K562 (cell line): ENCODE results near the gene SERGEF. TPM values are rescaled to one million over a fixed set of nuclear protein-coding genes. Genes with fewer than 3 reads are reported as not detected.

Experiments used
- ATAC-seq: fragments of 200-7000 bp; cut with Tn5 transposase; 3 replicates; pipeline ENCODE4 v1.9.1; 2020; ENCODE audit warnings: moderate library complexity
- BruUV-seq: library from RNA; stranded (reverse); fragments of 400-500 nt; replicated peaks from 2 replicates; lab custom pipeline; 2021; lab: Mats Ljungman, UMichigan
- CTCF ChIA-PET: fragments of 300-600 bp; formaldehyde crosslinking; extraction: SDS; loops from one replicate; lab custom pipeline; 2021; ENCODE audit warnings: low intra/inter-chr PET ratio; lab: Yijun Ruan, JAX
- POLR2A ChIA-PET: fragments of 300-600, 350-650 bp; sonication (Branson Sonifier 250); formaldehyde crosslinking; extraction: SDS; loops from one replicate; lab custom pipeline; 2021; ENCODE audit warnings: antibody characterized with exemption, inconsistent platforms; lab: Yijun Ruan, JAX
- DNase-seq, 4 experiments: peaks; one replicate each; pipeline versions ENCODE4 v3.0.0 to v3.0.0-alpha.2; 2011 to 2018; ENCODE audit warnings: low spot score in 3 of 4, mixed read lengths in 3 of 4; ENCODE audit errors: extremely low read depth in 1 of 4
- FAIRE-seq: peaks from 2 replicates; lab custom pipeline; 2011; peaks lifted over from hg19 to GRCh38; lab: Jason Lieb, UNC
- H2AFZ ChIP-seq: 2 replicates; pipeline ENCODE4 v1.6.0; 2011; ENCODE audit warnings: low read depth, low read length, control low read depth, inconsistent platforms
- H3K27ac ChIP-seq: fragments of 200-600 bp; 3 replicates; pipeline ENCODE4 v1.8.0; 2011; ENCODE audit warnings: low read depth, mild to moderate bottlenecking, control low read depth, inconsistent platforms, low read length, moderate library complexity, mixed read lengths; ENCODE audit errors: extremely low read depth
- H3K27me3 ChIP-seq, 2 experiments: fragments of 300-600 bp in 1 of 2; 2 replicates in 1 of 2; 3 replicates in 1 of 2; pipeline versions ENCODE4 v1.6.0 to v1.8.0; 2011; ENCODE audit warnings: inconsistent platforms in 2 of 2, low read length in 2 of 2, mild to moderate bottlenecking in 1 of 2, mixed read lengths in 1 of 2, moderate library complexity in 1 of 2; ENCODE audit not compliant: control insufficient read depth in 2 of 2, insufficient read depth in 2 of 2
- H3K36me3 ChIP-seq: fragments of 300-600 bp; 3 replicates; pipeline ENCODE4 v1.8.0; 2011; ENCODE audit warnings: mild to moderate bottlenecking, low read length, inconsistent platforms; ENCODE audit not compliant: control insufficient read depth, insufficient read depth
- H3K4me1 ChIP-seq, 2 experiments: fragments of 200-600 bp in 1 of 2; replicated peaks in 1 of 2; 2 replicates in 1 of 2; 3 replicates in 1 of 2; pipeline versions ENCODE4 v1.5.1 to v1.8.0; 2011; ENCODE audit warnings: inconsistent platforms in 2 of 2, low read length in 2 of 2, mild to moderate bottlenecking in 1 of 2, mixed read lengths in 1 of 2, moderate library complexity in 1 of 2; ENCODE audit not compliant: control insufficient read depth in 2 of 2, insufficient read depth in 2 of 2
- H3K4me2 ChIP-seq: 2 replicates; pipeline ENCODE4 v1.6.1; 2011; ENCODE audit warnings: low read length, control low read depth, inconsistent platforms, mixed read lengths; ENCODE audit not compliant: insufficient read depth
- H3K4me3 ChIP-seq: fragments of 200-600 bp; sonication (generic), shearing (Covaris generic); 2 replicates; pipeline ENCODE4 v1.5.1; 2016; ENCODE audit warnings: control low read depth, inconsistent platforms
- H3K79me2 ChIP-seq: fragments of 200-600 bp; 3 replicates; pipeline ENCODE4 v1.8.0; 2011; ENCODE audit warnings: low read length, inconsistent platforms; ENCODE audit not compliant: control insufficient read depth, insufficient read depth
- H3K9ac ChIP-seq, 2 experiments: 2 replicates each; pipeline versions ENCODE4 v1.6.0 to v1.6.1; 2011; ENCODE audit warnings: low read depth in 2 of 2, low read length in 2 of 2, control low read depth in 1 of 2, inconsistent platforms in 1 of 2, mild to moderate bottlenecking in 1 of 2, mixed read lengths in 1 of 2; ENCODE audit not compliant: insufficient read depth in 1 of 2
- H3K9me1 ChIP-seq: one replicate; pipeline ENCODE4 v1.6.0; 2011; ENCODE audit warnings: inconsistent platforms, mild to moderate bottlenecking, low read length, moderate library complexity; ENCODE audit not compliant: control insufficient read depth, insufficient read depth
- H3K9me3 ChIP-seq: replicated peaks from 2 replicates; pipeline ENCODE4 v1.5.1; 2011; ENCODE audit warnings: low read depth, low read length, inconsistent platforms; ENCODE audit not compliant: control insufficient read depth, insufficient read depth
- H4K20me1 ChIP-seq: replicated peaks from 2 replicates; pipeline ENCODE4 v1.6.1; 2011; ENCODE audit warnings: low read length, inconsistent platforms, mixed read lengths; ENCODE audit not compliant: control insufficient read depth, insufficient read depth
- CCAR2 ChIP-seq: fragments of 200-400 bp; formaldehyde crosslinking; IDR thresholded peaks from 2 replicates; pipeline ENCODE4 v1.6.1; 2017; ENCODE audit warnings: mild to moderate bottlenecking, low read depth, low read length
- CREM ChIP-seq: IDR thresholded peaks from 2 replicates; pipeline ENCODE4 v1.6.1; 2014; ENCODE audit warnings: antibody characterized with exemption, low read depth
- ETV5 ChIP-seq: sonication (generic); formaldehyde crosslinking; IDR thresholded peaks from 2 replicates; pipeline ENCODE4 v1.4.0; 2020; ENCODE audit warnings: low read depth, mild to moderate bottlenecking, missing genetic modification reagents
- HNRNPK ChIP-seq: fragments of 200-400 bp; formaldehyde crosslinking; IDR thresholded peaks from one replicate; pipeline ENCODE4 v1.6.1; 2018; ENCODE audit warnings: mild to moderate bottlenecking, low read depth, low read length; ENCODE audit not compliant: poor library complexity, severe bottlenecking
- ILF3 ChIP-seq: fragments of 450-650 bp; IDR thresholded peaks from 2 replicates; pipeline ENCODE4 v1.6.1; 2018; ENCODE audit warnings: antibody characterized with exemption, mild to moderate bottlenecking, moderate library complexity, borderline replicate concordance
- NCOA1 ChIP-seq: fragments of 450-650 bp; IDR thresholded peaks from 2 replicates; pipeline ENCODE4 v1.6.1; 2016; ENCODE audit warnings: low read depth
- NFRKB ChIP-seq: fragments of 450-650 bp; IDR thresholded peaks from 2 replicates; pipeline ENCODE4 v1.6.1; 2016; ENCODE audit warnings: low read depth
- PHB ChIP-seq: fragments of 250-450 bp; sonication (Bioruptor Pico); IDR thresholded peaks from 2 replicates; pipeline ENCODE4 v1.5.0; 2021
- PHF21A ChIP-seq: fragments of 450-650 bp; IDR thresholded peaks from 2 replicates; pipeline ENCODE4 v1.6.1; 2017; ENCODE audit warnings: low read depth, borderline replicate concordance
- POLR2AphosphoS2 ChIP-seq: IDR thresholded peaks from 2 replicates; pipeline ENCODE4 v1.6.1; 2012; ENCODE audit warnings: low read length, improper control_type of control experiment
- PPARD ChIP-seq: fragments of 250-450 bp; sonication (Bioruptor Pico); IDR thresholded peaks from 2 replicates; pipeline ENCODE4 v1.8.0; 2022; ENCODE audit warnings: inconsistent platforms, mild to moderate bottlenecking, moderate library complexity
- SETDB1 ChIP-seq: IDR thresholded peaks from one replicate; pipeline ENCODE4 v1.6.1; 2012; ENCODE audit warnings: low read length, control low read depth, inconsistent platforms
- SMAD3 ChIP-seq: fragments of 450-650 bp; formaldehyde crosslinking; conservative IDR thresholded peaks from 2 replicates; pipeline ENCODE4 v1.4.0; 2020; ENCODE audit warnings: mild to moderate bottlenecking
- SMARCB1 ChIP-seq: IDR thresholded peaks from 2 replicates; pipeline ENCODE4 v1.6.1; 2011; ENCODE audit warnings: improper control_type of control experiment, low read depth; ENCODE audit not compliant: insufficient read length
- TAL1 ChIP-seq: fragments of 450-650 bp; IDR thresholded peaks from 2 replicates; pipeline ENCODE4 v1.6.1; 2016; ENCODE audit warnings: mild to moderate bottlenecking
- XRCC4 ChIP-seq: IDR thresholded peaks from one replicate; pipeline ENCODE4 v1.6.1; 2011; ENCODE audit not compliant: insufficient read depth, insufficient read length; ENCODE audit errors: extremely low read depth
- ZNF41 ChIP-seq: fragments of 250-450 bp; sonication (Bioruptor Pico); conservative IDR thresholded peaks from 2 replicates; pipeline ENCODE4 v1.4.0; 2020; ENCODE audit warnings: mild to moderate bottlenecking
- WGBS: fragments of 100-300 bp; shearing (Covaris generic); methylation state at CpG from one replicate; pipeline ENCODE4 v1.1.6; 2016; ENCODE audit warnings: low coverage, mixed read lengths; ENCODE audit not compliant: insufficient coverage; ENCODE audit errors: missing lambda C conversion rate; 5-methylcytosine and 5-hydroxymethylcytosine counted together
- in situ Hi-C: fragments of 300-500 bp; cut with MboI; formaldehyde crosslinking; loops from 4 replicates; pipeline ENCODE4 v1.15.0; 2018; ENCODE audit warnings: inconsistent platforms, mixed read lengths
- intact Hi-C: fragments of 100-400 bp; cut with micrococcal nuclease; formaldehyde crosslinking; loops from 2 replicates; pipeline ENCODE4 v1.14.2; 2022
- polyA plus RNA-seq, 8 experiments: library from polyadenylated mRNA; depleted of rRNA in 4 of 8; stranded (reverse) in 5 of 8; unstranded in 3 of 8; fragments of >200 nt; fragmentation: Nextera tagmentation in 2 of 8; fragmentation: Illumina TruSeq in 1 of 8; extraction: Ambion mirVana in 2 of 8; extraction: Trizol in 1 of 8; gene quantifications; 2 replicates each; pipeline versions ENCODE4 v1.2.1 to v1.2.3, GENCODE V29; 2011 to 2014; ENCODE audit warnings: inconsistent platforms in 1 of 8, missing spikeins in 1 of 8
- total RNA-seq, 7 experiments: library from RNA; depleted of rRNA in 6 of 7; stranded (reverse); fragments of >200 nt in 6 of 7; fragmentation: Illumina TruSeq in 2 of 7; extraction: Trizol in 2 of 7; gene quantifications; 2 replicates each; pipeline versions ENCODE4 v1.2.1 to v1.2.3, GENCODE V29; 2011 to 2021; ENCODE audit warnings: low replicate concordance in 1 of 7
- TF ChIP-seq, protein P1 (sequence below): sonication (generic); formaldehyde crosslinking; IDR thresholded peaks from 2 replicates; pipeline ENCODE4 v1.8.1; 2023; ENCODE audit warnings: mild to moderate bottlenecking, missing genetic modification reagents
- TF ChIP-seq, protein P2 (sequence below): fragments of 250-450 bp; sonication (Bioruptor Pico); IDR thresholded peaks from 2 replicates; pipeline ENCODE4 v1.5.1; 2021; ENCODE audit warnings: mild to moderate bottlenecking
- TF ChIP-seq, protein P3 (sequence below): IDR thresholded peaks from 2 replicates; pipeline ENCODE4 v1.6.1; 2011; ENCODE audit not compliant: insufficient read length; ENCODE audit errors: extremely low read depth

Gene SERGEF
- total and polyA plus RNA-seq, 9 of the 15 experiments (the other 6 are each of a cell fraction or from before 2014, with no cell fraction given), result 10.2 to 28.0 (median 19.9) TPM

GRCh38 chr11:17807034-17807433 lies 205.8 kb downstream of the SERGEF start:
- no peak overlapping the region for H2AFZ ChIP-seq
- ChIA-PET POLR2A (interaction anchor here (0.8 kb wide), 1 partner anchor 78 kb away, joined by 3 read pairs; no protein-coding TSS in a partner anchor), CTCF (no interaction called here)
- peaks cover 0 to 4% of the 10 kb centered on the region in 2 experiments; a peak in 1 of 5 replicates for H3K27me3 ChIP-seq
- H3K9ac ChIP-seq, result no peak overlapping the region
- no peak overlapping the region for H3K4me2 ChIP-seq
- in situ Hi-C loops, result no loop called here
- BruUV-seq, result no TSS peak
- ATAC-seq, result no peak
- H3K27ac ChIP-seq, result no peak overlapping the region
- H3K9me3 ChIP-seq, result no peaks in the 10 kb centered on the region
- WGBS, result 20% methylated on average over 4 of the region's 4 CpGs
- H3K36me3 ChIP-seq, result no peaks in the 10 kb centered on the region
- no peak for DNase-seq
- no peaks in the 10 kb centered on the region for H3K9me1 ChIP-seq
- no peaks in the 10 kb centered on the region for H3K4me1 ChIP-seq
- no peaks in the 10 kb centered on the region for H4K20me1 ChIP-seq
- no peak for FAIRE-seq
- intact Hi-C loops, result no loop called here
- H3K79me2 ChIP-seq, result no peaks in the 10 kb centered on the region
- H3K4me3 ChIP-seq, result no peak overlapping the region
- no peak for TF ChIP-seq ILF3
- TF ChIP-seq ETV5 (CRISPR knock-in tag), result no peak
- TF ChIP-seq NCOA1, result no peak
- no peak for TF ChIP-seq SMARCB1
- TF ChIP-seq POLR2AphosphoS2, result no peak
- no peak for TF ChIP-seq SETDB1
- no peak for TF ChIP-seq CREM
- no peak for TF ChIP-seq NFRKB
- no peak for TF ChIP-seq CCAR2
- no peak for TF ChIP-seq PPARD (CRISPR knock-in tag)
- TF ChIP-seq, protein P1, sequence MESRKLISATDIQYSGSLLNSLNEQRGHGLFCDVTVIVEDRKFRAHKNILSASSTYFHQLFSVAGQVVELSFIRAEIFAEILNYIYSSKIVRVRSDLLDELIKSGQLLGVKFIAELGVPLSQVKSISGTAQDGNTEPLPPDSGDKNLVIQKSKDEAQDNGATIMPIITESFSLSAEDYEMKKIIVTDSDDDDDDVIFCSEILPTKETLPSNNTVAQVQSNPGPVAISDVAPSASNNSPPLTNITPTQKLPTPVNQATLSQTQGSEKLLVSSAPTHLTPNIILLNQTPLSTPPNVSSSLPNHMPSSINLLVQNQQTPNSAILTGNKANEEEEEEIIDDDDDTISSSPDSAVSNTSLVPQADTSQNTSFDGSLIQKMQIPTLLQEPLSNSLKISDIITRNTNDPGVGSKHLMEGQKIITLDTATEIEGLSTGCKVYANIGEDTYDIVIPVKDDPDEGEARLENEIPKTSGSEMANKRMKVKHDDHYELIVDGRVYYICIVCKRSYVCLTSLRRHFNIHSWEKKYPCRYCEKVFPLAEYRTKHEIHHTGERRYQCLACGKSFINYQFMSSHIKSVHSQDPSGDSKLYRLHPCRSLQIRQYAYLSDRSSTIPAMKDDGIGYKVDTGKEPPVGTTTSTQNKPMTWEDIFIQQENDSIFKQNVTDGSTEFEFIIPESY (CRISPR knock-in tag), result no peak
- TF ChIP-seq HNRNPK, result no peak
- TF ChIP-seq TAL1, result no peak
- no peak for TF ChIP-seq XRCC4
- TF ChIP-seq ZNF41 (CRISPR knock-in tag), result no peak
- TF ChIP-seq, protein P2, sequence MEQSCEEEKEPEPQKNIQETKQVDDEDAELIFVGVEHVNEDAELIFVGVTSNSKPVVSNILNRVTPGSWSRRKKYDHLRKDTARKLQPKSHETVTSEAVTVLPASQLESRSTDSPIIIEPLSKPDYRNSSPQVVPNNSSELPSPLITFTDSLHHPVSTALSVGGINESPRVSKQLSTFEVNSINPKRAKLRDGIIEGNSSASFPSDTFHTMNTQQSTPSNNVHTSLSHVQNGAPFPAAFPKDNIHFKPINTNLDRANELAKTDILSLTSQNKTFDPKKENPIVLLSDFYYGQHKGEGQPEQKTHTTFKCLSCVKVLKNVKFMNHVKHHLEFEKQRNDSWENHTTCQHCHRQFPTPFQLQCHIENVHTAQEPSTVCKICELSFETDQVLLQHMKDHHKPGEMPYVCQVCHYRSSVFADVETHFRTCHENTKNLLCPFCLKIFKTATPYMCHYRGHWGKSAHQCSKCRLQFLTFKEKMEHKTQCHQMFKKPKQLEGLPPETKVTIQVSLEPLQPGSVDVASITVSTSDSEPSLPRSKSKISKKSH (CRISPR knock-in tag), result no peak
- TF ChIP-seq SMAD3 (CRISPR knock-in tag), result no peak
- no peak for TF ChIP-seq PHF21A
- TF ChIP-seq, protein P3, sequence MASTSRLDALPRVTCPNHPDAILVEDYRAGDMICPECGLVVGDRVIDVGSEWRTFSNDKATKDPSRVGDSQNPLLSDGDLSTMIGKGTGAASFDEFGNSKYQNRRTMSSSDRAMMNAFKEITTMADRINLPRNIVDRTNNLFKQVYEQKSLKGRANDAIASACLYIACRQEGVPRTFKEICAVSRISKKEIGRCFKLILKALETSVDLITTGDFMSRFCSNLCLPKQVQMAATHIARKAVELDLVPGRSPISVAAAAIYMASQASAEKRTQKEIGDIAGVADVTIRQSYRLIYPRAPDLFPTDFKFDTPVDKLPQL, result no peak
- no peak for TF ChIP-seq PHB (CRISPR knock-in tag)
- TF ChIP-seq, all 486 proteins: peak for 0
